Measurements from ENCODE around the gene WFDC1. TPM values are rescaled to one million over a fixed set of nuclear protein-coding genes. Genes with fewer than 3 reads are reported as not detected.
"Not testable (repeated sequence)": the region's sequence is repeated elsewhere in the genome, so short reads cannot be mapped to it uniquely, and the experiment has no call there.

Gene WFDC1
- total RNA-seq, 1 donor from 2014 or later: not detected

DNA sequence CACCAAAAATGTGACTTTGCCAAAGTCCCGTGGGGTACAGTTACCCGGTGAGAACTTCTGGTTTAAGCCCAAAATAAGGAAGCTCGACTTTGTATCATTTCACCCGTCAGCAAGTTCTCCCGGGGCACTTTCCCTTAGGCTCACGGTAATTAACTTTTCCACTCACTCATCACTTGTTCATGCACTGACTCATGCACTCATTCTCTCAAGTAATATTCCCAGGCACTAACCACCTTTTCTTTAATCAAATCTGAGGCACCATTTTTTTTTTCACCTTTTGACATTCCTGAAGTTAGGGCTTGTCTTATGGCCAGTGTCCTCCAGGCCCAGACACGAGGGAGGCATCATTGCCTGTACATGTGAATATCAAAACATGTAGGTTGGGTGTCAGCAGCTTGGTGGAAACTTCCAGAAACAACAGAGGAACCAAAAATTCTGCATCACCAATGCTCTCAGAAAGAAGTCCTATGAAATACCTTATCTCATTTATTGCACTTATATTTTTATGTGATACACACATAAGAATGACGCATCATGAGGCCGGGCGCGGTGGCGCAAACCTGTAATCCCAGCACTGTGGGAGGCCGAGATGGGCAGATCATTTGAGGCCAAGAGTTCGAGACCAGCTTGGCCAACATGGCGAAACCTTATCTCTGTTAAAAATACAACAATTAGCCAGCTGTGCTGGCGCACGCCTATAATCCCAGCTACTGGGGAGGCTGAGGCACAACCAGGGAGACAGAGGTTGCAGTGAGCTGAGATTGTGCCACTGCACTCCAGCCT, 37.5 kb downstream of the WFDC1 start:
- H3K4me3 Mint-ChIP-seq (ENCODE audit: unreplicated experiment): no peak overlapping the region
- no peaks in the 10 kb centered on the region for H3K9me3 Mint-ChIP-seq (ENCODE audit: unreplicated experiment)
- H3K36me3 Mint-ChIP-seq (ENCODE audit: low read depth, unreplicated experiment): no peaks in the 10 kb centered on the region
- H3K4me1 Mint-ChIP-seq (ENCODE audit: unreplicated experiment): no peaks in the 10 kb centered on the region
- no peak overlapping the region for H3K27ac Mint-ChIP-seq (ENCODE audit: unreplicated experiment)
- TF ChIP-seq, protein P1, sequence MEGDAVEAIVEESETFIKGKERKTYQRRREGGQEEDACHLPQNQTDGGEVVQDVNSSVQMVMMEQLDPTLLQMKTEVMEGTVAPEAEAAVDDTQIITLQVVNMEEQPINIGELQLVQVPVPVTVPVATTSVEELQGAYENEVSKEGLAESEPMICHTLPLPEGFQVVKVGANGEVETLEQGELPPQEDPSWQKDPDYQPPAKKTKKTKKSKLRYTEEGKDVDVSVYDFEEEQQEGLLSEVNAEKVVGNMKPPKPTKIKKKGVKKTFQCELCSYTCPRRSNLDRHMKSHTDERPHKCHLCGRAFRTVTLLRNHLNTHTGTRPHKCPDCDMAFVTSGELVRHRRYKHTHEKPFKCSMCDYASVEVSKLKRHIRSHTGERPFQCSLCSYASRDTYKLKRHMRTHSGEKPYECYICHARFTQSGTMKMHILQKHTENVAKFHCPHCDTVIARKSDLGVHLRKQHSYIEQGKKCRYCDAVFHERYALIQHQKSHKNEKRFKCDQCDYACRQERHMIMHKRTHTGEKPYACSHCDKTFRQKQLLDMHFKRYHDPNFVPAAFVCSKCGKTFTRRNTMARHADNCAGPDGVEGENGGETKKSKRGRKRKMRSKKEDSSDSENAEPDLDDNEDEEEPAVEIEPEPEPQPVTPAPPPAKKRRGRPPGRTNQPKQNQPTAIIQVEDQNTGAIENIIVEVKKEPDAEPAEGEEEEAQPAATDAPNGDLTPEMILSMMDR (IDR thresholded peaks at IDR 0.05; ENCODE audit: unreplicated experiment): no peak
- DNase-seq (ENCODE audit: low spot score): no peak
- H3K27me3 Mint-ChIP-seq (ENCODE audit: unreplicated experiment): peaks cover 9% of the 10 kb centered on the region

DNA sequence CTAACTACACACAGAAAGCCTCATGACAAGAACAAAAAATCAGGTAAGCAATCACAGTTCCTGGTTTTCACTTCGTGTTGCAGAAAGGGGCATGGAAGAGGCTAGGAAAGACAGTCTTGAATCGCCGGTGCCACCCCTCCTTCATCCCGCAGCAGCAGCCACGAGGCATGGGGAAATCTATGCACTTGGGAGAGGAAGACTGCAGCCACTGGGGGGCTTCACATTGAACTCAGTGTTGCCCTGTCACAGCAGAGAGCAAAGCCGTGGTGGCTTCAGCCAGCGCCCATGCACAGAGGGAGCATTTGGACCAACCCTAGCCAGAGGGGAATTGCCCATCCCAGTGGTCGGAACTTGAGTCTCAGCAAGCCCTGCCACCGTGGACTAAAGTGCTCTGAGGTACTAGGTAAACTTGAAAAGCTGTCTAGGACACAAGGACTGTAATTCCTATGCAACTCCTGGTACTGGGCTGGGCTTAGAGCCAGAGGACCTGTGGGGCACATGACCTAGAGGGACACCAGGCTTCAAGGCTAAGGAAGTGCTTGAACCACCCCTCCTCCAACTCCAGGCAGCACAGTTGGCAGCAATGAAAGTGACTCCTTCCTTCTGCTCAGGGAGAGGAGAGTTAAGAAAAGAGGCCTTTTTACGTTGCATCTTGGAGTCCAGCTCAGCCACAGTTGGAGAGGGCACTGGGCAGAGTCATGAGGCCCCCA, 38.5 kb downstream of the WFDC1 start:
- Mint-ChIP-seq H3K9me3 (ENCODE audit: unreplicated experiment) (no peaks in the 10 kb centered on the region), H3K4me3 (ENCODE audit: unreplicated experiment) (no peak overlapping the region)
- DNase-seq (ENCODE audit: low spot score): no peak

DNA sequence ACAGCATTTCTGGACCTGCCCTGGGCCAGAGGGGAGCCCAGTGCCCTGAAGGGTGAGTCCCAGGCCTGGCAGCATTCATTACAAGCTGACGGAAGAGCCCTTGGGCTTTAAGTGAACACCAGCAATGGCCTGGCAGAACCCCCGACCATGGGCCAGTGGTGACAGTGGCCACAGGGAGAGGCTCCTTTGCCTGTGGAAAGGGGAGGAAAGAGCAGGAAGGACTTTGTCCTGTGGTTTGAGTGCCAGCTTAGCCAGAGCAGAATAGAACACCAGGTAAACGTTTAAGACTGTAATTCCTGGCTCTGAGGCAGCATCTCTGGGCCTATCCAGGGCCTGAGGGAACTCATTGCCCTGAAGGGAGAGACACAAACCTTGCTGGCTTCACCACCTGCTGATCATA, 39.4 kb downstream of the WFDC1 start:
- Mint-ChIP-seq H3K4me1 (ENCODE audit: unreplicated experiment) (no peaks in the 10 kb centered on the region), H3K27me3 (ENCODE audit: unreplicated experiment) (peaks cover 9% of the 10 kb centered on the region), H3K36me3 (ENCODE audit: low read depth, unreplicated experiment) (no peaks in the 10 kb centered on the region), H3K27ac (ENCODE audit: unreplicated experiment) (no peak overlapping the region), H3K9me3 (ENCODE audit: unreplicated experiment) (no peaks in the 10 kb centered on the region), H3K4me3 (ENCODE audit: unreplicated experiment) (no peak overlapping the region)
- TF ChIP-seq, protein P1 (IDR thresholded peaks at IDR 0.05; ENCODE audit: unreplicated experiment): no peak
- no peak for DNase-seq (ENCODE audit: low spot score)

More for the DNA sequence above, 38.5 kb downstream of the WFDC1 start:
- H3K36me3 Mint-ChIP-seq (ENCODE audit: low read depth, unreplicated experiment): no peaks in the 10 kb centered on the region
- TF ChIP-seq, protein P1 (IDR thresholded peaks at IDR 0.05; ENCODE audit: unreplicated experiment): no peak
- no peak overlapping the region for H3K27ac Mint-ChIP-seq (ENCODE audit: unreplicated experiment)
- H3K27me3 Mint-ChIP-seq (ENCODE audit: unreplicated experiment): peaks cover 9% of the 10 kb centered on the region
- H3K4me1 Mint-ChIP-seq (ENCODE audit: unreplicated experiment): no peaks in the 10 kb centered on the region

DNA sequence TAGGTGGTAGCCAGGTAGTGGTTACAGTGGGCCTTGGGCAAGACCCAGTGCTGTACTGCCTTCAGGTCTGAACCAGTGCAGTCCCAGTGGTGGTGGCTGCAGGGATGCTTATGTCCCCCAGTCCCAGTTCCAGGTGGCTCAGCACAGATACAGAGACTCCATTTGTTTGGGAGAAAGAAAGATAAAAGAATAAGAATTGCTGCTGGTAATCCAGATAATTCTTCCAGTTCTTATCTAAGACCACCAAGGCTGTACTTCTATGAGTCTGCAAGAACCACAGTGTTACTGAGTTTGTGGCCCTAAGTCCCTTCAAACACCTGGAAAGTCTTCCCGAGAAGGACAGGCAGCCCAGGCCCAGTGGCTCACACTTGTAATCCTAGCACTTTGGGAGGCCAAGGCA, 39.8 kb downstream of the WFDC1 start:
- DNase-seq (ENCODE audit: low spot score): no peak
- peaks cover 9% of the 10 kb centered on the region for H3K27me3 Mint-ChIP-seq (ENCODE audit: unreplicated experiment)
- H3K36me3 Mint-ChIP-seq (ENCODE audit: low read depth, unreplicated experiment): no peaks in the 10 kb centered on the region
- TF ChIP-seq, protein P1 (IDR thresholded peaks at IDR 0.05; ENCODE audit: unreplicated experiment): no peak
- H3K27ac Mint-ChIP-seq (ENCODE audit: unreplicated experiment): no peak overlapping the region
- H3K4me3 Mint-ChIP-seq (ENCODE audit: unreplicated experiment): no peak overlapping the region
- no peaks in the 10 kb centered on the region for H3K9me3 Mint-ChIP-seq (ENCODE audit: unreplicated experiment)
- no peaks in the 10 kb centered on the region for H3K4me1 Mint-ChIP-seq (ENCODE audit: unreplicated experiment)

DNA sequence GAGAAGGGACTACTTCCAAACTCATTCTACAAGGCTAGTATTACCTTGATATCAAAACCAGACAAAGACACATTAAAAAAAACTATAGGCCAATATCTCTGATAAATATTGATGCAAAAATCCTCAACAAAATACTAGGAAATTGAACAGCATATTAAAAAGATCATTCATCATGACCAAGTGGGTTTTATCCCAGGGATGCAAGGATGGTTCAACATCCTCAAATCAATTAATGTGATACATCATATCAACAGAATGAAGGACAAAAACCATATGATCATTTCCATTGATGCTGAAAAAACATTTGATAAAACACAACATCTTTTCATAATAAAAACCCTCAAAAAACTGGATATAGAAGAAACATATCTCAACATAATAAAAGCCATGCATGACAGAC, 42.6 kb downstream of the WFDC1 start:
- not testable (repeated sequence) for H3K4me1 Mint-ChIP-seq (ENCODE audit: unreplicated experiment); H3K27ac Mint-ChIP-seq (ENCODE audit: unreplicated experiment); DNase-seq (ENCODE audit: low spot score); H3K27me3 Mint-ChIP-seq (ENCODE audit: unreplicated experiment); H3K36me3 Mint-ChIP-seq (ENCODE audit: low read depth, unreplicated experiment); H3K9me3 Mint-ChIP-seq (ENCODE audit: unreplicated experiment); H3K4me3 Mint-ChIP-seq (ENCODE audit: unreplicated experiment)

All from endothelial cell (in vitro differentiated cells).